Inflammatory macrophage treated with lipopolysaccharide for 1 hour (primary cell): Measurements from ENCODE around the gene RBM45.

Experiments
- DNase-seq, 2 donors: peaks; one replicate each; pipeline ENCODE4 v3.0.0-alpha.2; 2020 to 2022

The RBM45 gene

DNA sequence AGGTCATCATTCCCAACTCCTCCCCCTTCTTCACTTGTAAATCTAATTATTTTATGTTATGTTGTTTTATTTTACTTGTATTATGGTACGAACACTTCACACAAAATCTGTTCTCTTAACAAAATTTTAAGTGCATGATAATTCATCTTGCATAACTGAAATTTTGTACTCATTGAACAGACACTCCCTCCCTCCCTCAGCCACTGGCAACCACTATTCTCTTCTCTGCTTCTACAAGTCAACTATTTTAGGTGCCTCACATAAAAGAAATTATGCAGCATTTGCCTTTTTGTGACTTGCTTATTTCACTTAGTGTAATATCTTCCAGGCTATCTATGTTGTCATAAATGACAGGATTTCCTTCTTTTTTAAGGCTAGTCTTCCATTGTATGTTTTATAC is 51.7 kb downstream of the RBM45 start:
- no peak for DNase-seq

DNA sequence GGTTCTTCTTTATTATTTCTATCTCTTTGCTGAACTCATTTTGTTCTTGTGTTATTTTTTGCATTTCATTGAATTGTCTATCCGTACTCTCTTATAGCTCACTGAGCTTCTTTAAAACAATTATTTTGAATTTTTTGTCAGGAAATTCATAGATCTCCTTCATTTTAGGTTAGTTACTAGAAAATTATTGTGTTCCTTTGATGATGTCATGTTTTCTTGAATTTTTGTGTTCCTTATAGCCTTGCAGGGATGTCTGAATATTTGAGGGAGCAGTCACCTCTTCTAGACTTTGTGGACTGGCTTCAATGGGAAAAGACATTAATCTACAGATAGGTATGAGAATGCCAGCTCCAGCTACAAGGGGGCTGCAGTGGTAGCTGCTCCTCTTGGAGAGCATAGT is 61.4 kb downstream of the RBM45 start:
- no peak for DNase-seq

GRCh38 chr2:178177066-178177679 is 64.9 kb downstream of the RBM45 start:
- DNase-seq: peak; percentile 8 to 12
